ENCODE measurements around the gene MCEMP1. TPM values are rescaled to one million over a fixed set of nuclear protein-coding genes. Genes with fewer than 3 reads are reported as not detected.
A peak's percentile ranks its signal among the peaks of the same experiment; 100 is the strongest.

Gene MCEMP1
- total and polyA plus RNA-seq, 2 of the 13 experiments (the other 11 are each of a cell fraction or from before 2014, with no cell fraction given): not detected

GRCh38 chr19:7636691-7637373 is 40.1 kb upstream of the MCEMP1 start, which contains the start of gene STXBP2 (continued):
- TF ChIP-seq ZXDC (CRISPR knock-in tag; IDR thresholded peaks at IDR 0.05): 0 out of 2 replicates have a peak, but pooled peaks have one; percentile 37
- TF ChIP-seq NR3C1 (CRISPR knock-in tag; IDR thresholded peaks at IDR 0.05): no peak
- TF ChIP-seq NKX3-1 (CRISPR knock-in tag; IDR thresholded peaks at IDR 0.05): no peak
- no peak for TF ChIP-seq HOXD1 (CRISPR knock-in tag; IDR thresholded peaks at IDR 0.05)
- no peak for TF ChIP-seq ZNF326 (CRISPR knock-in tag; IDR thresholded peaks at IDR 0.05; ENCODE audit: borderline replicate concordance)
- peak; percentile 61; the same call in 1 of the 2 replicates for TF ChIP-seq MXD4 (CRISPR knock-in tag; IDR thresholded peaks at IDR 0.05)
- no peak for TF ChIP-seq ZNF34 (CRISPR knock-in tag; IDR thresholded peaks at IDR 0.05; ENCODE audit: borderline replicate concordance)
- peak; percentile 89; the same call in 1 of the 2 replicates for TF ChIP-seq LBX2 (CRISPR knock-in tag; IDR thresholded peaks at IDR 0.05; ENCODE audit: borderline replicate concordance)
- no peak for TF ChIP-seq ZFP90 (CRISPR knock-in tag; IDR thresholded peaks at IDR 0.05; ENCODE audit: borderline replicate concordance)
- no peak for TF ChIP-seq ZNF296 (CRISPR knock-in tag; conservative IDR thresholded peaks at IDR 0.05)
- no peak for TF ChIP-seq ZNF367 (CRISPR knock-in tag; IDR thresholded peaks at IDR 0.05; ENCODE audit: borderline replicate concordance)
- peak; percentile 50; the same call in 1 of the 2 replicates for TF ChIP-seq TOPORS (CRISPR knock-in tag; IDR thresholded peaks at IDR 0.05)
- TF ChIP-seq HNRNPUL1 (IDR thresholded peaks at IDR 0.05; ENCODE audit: low read depth, low read length): no peak
- no peak for TF ChIP-seq JARID2 (CRISPR knock-in tag; IDR thresholded peaks at IDR 0.05; ENCODE audit: insufficient replicate concordance)
- no peak for TF ChIP-seq ZNF136 (CRISPR knock-in tag; IDR thresholded peaks at IDR 0.05; ENCODE audit: low read depth)
- TF ChIP-seq ZBTB46 (CRISPR knock-in tag; IDR thresholded peaks at IDR 0.05; ENCODE audit: borderline replicate concordance): no peak; the same call in 1 of the 2 replicates
- peak; percentile 44; the same call in 1 of the 2 replicates for TF ChIP-seq ZNF776 (CRISPR knock-in tag; IDR thresholded peaks at IDR 0.05)
- TF ChIP-seq GATA4 (IDR thresholded peaks at IDR 0.05; ENCODE audit: borderline replicate concordance, low read depth): peak; percentile 66
- peak; percentile 30; the same call in 1 of the 2 replicates for TF ChIP-seq CERS6 (CRISPR knock-in tag; IDR thresholded peaks at IDR 0.05)
- no peak for TF ChIP-seq CBFB (CRISPR knock-in tag; IDR thresholded peaks at IDR 0.05)
- TF ChIP-seq ZBTB1 (CRISPR knock-in tag; IDR thresholded peaks at IDR 0.05; ENCODE audit: borderline replicate concordance): no peak
- no peak for TF ChIP-seq NBN (conservative IDR thresholded peaks at IDR 0.05)
- TF ChIP-seq SIN3B (IDR thresholded peaks at IDR 0.05; ENCODE audit: low read length): no peak
- TF ChIP-seq ZNF180 (CRISPR knock-in tag; IDR thresholded peaks at IDR 0.05; ENCODE audit: borderline replicate concordance, low read depth): no peak; the same call in 1 of the 2 replicates
- TF ChIP-seq ZNF570 (CRISPR knock-in tag; IDR thresholded peaks at IDR 0.05; ENCODE audit: borderline replicate concordance): no peak

Data from HepG2 (cell line).